ENCODE data around the gene VPS37B.

DNA sequence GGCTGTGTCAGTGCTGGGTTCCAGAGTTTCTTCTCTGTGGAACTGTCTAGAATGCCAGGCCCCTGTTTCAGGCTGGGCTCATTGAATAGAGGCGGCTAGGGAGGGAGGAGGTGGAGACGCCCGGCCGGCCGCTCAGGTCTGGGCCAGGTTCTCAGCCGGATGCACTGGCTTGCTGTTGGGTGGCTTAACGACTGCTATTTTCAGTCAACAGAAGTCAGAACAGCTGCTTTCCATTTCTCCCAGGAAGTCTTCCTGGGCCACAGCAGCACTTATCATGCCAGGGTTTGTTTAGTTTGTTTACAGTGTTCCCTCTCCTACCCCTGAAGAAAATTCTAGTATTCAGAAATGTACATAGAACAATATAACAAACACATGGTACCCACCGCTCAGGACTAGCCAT, 26.0 kb upstream of the VPS37B start:
- TF ChIP-seq EZH2 (IDR thresholded peaks at IDR 0.05; ENCODE audit: low read length, missing control alignments) = no peak
- TF ChIP-seq, protein P1, sequence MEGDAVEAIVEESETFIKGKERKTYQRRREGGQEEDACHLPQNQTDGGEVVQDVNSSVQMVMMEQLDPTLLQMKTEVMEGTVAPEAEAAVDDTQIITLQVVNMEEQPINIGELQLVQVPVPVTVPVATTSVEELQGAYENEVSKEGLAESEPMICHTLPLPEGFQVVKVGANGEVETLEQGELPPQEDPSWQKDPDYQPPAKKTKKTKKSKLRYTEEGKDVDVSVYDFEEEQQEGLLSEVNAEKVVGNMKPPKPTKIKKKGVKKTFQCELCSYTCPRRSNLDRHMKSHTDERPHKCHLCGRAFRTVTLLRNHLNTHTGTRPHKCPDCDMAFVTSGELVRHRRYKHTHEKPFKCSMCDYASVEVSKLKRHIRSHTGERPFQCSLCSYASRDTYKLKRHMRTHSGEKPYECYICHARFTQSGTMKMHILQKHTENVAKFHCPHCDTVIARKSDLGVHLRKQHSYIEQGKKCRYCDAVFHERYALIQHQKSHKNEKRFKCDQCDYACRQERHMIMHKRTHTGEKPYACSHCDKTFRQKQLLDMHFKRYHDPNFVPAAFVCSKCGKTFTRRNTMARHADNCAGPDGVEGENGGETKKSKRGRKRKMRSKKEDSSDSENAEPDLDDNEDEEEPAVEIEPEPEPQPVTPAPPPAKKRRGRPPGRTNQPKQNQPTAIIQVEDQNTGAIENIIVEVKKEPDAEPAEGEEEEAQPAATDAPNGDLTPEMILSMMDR (conservative IDR thresholded peaks at IDR 0.05 in 1 of 2, IDR thresholded peaks at IDR 0.05 in 1 of 2; ENCODE audit: low read depth in 1 of 2, low read length in 2 of 2) = no peak
